ENCODE data around the gene DMD.

Gene DMD

DNA sequence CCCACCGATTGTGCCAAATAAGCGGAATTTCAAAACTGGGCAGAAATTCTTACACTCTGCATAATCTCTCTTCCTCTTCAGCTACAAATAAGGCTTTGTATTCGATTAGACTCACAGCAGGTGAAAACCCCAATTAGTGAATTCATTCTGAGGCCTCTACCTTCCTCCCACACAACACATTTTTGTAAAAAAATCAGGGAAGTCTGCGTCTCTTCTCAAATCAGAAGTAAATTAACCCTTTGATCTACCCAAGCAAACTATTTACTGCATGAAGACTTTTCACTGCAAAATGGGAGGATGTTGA, 1938.9 kb downstream of the DMD start:
- DNase-seq (ENCODE audit: low spot score), result no peak

DNA sequence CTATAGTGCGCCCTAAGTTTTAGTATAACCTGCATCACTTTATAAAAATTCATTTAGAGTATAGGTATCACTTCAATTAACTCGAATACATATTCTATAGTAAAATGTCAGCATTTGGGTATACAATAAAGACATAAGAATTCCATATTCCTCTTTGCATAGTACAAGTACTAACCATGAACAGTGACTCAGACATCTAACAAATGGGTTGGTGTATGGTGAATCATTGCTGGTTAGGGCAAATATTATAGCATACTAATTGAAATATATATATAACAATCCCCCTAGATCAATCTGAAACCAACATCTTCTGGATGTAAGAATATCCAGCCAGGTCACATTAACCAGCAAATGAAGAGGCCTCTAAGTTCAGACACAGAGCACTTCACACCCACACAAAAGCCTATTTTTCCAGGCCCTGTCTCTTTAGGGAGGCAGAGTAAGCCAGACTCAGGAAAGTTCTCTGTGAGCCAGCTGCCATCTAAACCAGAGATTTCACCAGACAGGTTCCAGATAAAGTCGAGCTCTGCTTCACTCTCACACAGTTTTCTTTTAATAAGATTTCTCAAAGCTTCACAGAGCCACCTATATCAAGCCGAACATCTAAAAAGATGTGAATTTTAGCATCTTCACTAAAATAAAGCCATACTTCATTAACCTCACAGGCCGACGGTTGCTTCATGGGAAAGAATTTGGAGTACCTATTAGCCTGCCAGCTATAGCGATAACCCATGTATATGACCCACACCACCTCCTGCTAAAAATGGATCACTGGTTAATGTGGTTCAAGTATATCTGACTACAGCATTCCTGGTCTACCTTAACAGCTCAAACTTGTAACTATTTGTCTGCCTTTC, 1939.5 kb downstream of the DMD start:
- no peak for DNase-seq (ENCODE audit: low spot score)

DNA sequence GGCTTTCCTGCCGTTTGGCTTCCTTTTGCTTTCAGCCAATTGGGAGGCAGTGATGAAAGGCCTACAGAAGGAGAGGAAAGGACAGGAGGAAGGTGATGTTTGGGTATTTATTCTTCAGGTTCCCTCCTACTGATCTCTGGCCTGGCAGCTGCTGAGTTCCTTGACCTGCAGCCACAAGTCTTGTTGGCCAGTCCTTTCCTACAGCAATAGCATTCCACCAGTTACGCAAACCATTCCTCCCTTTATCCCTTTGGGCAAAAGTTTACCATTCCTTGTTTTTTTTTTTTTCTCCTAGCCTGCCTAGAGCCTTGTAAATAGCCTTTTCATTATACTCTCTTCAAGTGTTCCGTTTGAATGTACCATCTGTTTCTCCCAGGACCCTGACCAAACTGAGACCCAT, 1941.4 kb downstream of the DMD start:
- no peak for DNase-seq (ENCODE audit: low spot score)

DNA sequence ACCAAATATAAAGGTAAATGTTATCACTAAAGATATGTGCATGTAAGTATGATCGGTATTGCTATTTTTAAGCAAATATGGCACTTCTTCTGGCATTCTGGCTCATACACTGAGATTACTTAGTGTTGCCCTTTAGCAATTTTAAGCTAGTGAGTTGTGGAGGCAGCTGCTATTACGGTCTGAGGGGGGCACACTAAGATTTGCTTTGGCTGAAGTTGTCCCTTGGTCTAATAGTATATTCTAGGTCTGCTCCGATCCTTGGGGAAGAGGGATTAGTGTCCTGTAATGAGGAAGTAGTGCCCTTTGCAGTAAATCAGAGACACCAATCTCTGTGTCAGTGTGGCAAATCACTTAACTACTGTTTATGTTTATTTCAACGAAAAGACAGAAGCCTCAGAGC, 1943.0 kb downstream of the DMD start:
- peak; percentile 11 for DNase-seq (ENCODE audit: low spot score)

DNA sequence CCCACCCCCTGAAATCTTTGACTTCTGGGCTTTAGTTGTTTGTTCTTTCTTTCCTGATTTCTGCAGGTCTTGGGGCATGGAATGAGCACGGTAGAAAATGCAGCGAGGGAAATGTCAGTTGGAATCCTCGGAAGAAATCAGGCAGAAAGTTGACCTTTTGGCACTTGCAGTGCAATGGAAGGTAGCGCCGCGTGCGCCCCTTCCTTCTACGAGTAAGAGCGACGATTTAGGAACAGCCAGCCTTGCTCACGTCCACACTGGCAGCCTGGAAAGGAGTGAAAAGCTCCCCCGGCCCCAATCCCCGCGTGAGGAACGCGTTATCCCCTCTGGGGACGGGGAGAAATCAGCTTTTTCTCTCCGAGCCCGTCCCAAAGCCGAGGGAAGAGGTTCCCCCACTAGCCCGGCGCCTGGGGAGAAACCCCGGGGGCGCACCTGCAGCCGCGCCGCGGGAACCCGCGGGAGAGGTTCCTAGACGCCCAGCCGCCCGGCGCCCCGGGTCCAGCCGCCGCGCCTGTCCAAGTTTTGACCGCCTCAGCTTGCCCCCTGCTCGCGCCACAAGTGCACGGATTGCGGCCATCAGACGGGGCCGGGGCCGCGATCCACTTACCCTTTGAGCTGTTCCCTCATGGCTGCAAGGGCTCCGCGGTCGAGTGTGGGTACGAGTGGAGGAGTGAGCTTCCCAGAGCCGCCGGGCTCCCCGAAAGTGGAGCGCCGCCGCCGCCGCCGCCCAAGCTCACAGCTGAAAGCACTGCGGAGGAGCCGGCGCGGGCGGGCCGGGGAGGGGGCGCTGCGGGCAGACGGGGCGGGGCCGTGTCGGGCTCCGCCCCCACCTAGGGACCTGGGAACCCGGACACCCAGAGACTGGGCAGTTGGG, 1944.9 kb downstream of the DMD start:
- peak; percentile 68 for DNase-seq (ENCODE audit: low spot score)

DNA sequence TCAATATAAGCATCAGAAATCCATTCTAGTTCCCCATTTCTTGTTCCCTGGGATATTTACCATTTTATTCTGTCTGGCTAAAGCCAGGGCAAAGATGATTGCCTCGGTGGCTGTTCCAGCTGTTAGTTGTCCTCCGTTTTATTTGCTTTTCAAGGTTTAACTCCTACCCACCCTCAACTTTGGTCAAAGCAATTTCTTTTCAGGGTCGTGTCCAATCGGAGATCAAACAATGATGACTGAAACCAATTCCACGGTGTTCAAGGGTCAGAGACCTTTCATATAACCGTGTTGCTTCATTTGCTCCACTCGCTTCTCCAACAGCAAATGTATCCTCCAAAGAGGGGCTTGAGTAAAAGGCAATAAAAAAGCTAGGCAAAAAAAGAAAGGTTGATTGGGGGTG, 1946.0 kb downstream of the DMD start:
- DNase-seq (ENCODE audit: low spot score), result no peak

DNA sequence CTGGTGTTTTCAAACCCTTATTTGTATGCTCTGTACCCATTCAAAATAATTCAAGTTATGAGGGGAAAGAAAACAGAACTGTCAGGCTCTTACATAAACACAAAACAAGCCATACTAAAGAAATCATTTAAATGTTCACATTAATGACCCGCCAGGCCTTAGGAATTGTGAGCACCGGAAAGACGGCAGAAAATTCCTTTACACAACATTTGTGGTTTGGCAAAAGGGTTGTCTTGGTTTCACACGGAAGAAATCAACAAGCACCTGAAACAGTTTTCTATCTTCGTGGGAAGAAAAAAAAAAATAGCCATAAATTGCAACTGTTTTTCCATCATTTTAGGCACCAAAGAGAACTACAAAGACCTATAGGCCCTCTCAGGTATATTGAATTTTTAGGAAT, 1951.0 kb downstream of the DMD start:
- no peak for DNase-seq (ENCODE audit: low spot score)

DNA sequence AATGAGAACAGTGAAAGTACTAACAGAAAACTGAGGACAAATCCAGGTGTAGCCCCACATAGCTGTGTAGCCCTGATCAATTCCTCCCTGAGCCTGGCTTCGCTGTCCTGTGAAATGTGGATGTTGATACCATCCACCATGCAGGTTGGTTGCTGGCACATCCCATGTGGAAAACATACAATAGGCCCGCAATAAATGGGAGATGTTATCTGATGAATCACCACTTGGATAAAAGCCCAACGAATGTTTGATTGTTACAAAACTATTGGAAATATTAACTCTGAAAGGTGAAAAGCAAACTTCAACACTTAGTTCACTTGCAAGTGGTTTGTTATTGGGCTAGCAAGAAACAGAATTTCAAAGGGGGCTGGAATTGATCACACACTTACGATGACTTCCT, 1953.2 kb downstream of the DMD start:
- DNase-seq (ENCODE audit: low spot score), result no peak

DNA sequence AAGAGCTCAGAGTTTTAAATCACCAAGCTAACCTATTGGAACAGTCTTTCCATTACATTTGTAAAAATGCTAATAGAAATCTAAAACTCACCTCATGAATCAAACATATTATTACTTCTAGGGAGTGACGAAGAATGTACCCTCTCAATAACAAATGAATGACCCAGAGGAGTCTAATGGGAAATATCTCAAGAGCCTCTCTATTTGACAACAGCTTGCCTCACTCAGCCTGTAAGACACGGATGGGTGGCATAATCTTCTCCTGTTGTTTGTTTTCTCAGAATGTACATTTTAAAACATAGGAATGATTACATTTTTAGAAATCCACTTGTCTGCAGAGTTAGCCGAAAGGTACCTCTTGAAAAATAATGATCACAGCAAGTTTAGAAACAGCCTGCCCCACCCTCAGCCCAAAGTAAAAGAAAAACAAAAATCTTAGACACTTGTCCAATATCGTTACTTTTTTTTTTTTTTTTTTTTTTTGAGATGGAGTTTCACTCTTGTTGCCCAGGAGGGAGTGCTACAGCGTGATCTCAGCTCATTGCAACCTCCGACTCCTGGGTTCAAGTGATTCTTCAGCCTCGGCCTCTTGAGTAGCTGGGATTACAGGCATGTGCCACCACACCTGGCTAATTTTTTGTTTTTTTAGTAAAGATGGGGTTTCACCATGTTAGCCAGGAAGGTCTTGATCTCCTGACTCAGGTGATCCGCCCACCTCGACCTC, 1955.9 kb downstream of the DMD start:
- no peak for DNase-seq (ENCODE audit: low spot score)

DNA sequence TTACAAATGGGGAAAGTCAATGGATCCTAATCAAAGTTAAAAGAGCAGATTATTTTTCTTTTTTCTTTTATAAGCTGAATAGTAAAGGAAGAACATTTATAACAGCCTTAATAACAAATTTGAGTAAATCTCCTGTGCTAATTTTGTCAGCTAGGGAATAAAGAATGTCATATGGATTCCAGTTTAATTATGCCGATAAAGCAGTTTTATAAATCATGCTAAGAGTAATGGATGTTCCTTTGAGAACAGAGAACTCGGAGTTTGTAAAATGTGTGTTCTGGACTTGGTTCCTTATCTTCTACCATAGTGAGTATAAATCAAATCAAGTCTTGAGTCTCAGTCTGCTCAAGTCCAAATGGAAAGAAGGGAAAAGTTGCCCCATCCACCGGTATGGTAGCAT, 1959.2 kb downstream of the DMD start:
- no peak for DNase-seq (ENCODE audit: low spot score)

DNA sequence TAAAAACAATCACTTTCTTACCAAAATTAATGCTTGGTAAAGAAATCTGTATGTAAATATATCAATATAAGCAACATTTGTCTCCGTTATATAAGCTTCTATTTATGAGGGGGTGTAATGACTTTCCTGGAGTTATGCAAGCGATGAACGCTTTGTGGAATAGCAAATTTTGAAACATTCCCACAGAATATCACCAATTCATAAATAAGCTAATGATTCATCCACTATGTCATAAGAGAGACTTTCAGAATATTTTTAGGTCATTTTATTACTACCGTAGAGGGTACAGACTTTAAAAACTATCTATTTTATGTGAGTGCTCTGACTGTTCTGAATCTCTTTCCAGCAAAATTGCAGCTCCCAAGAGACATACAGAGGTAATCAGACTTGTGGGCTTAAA, 1960.0 kb downstream of the DMD start:
- DNase-seq (ENCODE audit: low spot score), result no peak

DNA sequence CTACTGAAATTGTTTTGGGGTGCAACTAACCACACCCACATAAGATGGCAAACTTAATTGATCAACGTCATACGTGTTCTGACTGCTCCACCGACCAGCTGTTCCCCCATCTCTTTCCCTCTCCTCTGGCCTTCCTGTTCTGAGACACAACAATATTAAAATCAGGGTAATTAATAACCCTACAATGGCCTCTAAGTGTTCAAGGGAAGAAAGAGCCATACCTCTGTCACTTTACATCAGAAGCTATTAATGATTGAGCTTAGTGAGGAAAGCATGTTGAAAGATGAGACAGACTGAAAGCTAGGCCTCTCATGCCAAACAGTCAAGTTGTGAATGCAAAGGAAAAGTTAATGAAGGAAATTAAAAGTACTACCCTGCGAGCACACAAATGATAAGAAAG, 1965.6 kb downstream of the DMD start:
- DNase-seq (ENCODE audit: low spot score), result no peak

DNA sequence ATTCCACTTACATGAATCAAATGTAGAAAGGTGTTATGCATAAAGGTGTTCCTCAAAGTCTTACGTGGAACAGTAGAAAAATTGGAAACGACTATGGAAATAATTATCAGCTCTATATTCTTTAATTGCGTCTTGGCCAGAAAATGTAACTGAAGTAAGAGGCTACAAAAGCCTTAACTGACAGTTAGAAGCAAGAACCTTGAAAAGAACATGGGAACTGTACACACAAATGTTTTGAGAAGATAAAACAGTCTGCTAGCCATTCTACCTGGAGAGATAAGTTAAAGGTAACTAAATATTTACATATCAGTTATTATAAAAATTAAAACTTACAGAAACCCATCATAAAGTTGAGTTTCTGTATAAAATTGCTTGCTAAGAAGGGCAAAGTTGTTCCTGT, 1967.5 kb downstream of the DMD start:
- no peak for DNase-seq (ENCODE audit: low spot score)

DNA sequence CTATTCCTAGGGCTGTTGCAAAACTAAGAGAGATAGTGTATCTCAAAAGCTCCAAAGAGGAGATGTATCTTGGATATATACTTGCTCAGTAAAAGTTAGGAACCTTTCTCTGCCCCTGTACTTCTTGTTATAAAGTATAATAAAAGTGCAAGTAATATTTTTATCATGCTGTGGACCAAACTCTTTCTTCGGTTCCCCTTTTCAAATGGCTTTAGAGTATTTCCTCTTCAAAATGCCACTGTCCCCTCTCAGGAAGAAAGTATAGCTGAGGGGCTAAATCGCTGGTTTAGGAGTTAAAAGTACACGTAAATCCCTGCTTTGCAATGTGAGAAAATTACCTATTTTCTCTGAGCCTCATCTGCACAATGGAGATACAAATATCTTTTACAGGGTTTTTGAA, 1970.4 kb downstream of the DMD start:
- no peak for DNase-seq (ENCODE audit: low spot score)

DNA sequence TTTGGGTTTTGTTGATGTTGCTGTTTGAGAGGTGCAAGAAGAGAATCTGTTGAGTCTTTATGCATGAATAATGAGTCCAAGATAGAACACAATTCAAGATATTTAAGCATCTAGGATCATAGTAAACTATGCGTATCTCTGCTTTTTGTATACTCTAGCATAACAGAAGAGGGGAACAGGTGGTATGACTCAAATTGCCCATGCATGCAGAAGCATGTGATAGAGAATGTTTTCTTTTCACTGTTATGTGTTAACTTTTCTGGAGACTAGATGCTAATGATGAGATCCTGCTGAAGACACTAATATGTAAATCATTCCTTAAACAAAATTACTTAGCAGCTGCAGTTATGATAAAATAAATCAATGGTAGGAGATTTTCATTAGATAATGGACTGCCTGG, 1974.2 kb downstream of the DMD start:
- DNase-seq (ENCODE audit: low spot score), result no peak

DNA sequence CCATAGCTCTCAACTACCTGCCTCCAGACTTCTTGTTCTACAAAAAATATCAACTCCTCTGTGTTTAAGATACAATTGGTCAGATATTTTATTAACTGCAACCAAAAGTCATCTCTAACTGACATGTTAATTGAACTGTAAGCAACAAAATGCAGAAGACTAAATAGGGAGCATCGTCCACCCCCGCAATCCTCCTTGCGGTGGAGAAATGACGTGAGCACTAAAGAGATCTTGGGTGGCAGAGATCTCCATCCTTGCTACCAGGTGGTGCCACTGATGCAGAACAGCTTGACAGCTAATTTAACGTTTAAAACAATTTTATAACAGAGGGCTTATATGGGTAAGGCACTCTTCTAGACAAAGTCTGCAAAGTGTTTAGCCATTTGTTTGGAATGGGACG, 1975.1 kb downstream of the DMD start:
- DNase-seq (ENCODE audit: low spot score), result no peak

DNA sequence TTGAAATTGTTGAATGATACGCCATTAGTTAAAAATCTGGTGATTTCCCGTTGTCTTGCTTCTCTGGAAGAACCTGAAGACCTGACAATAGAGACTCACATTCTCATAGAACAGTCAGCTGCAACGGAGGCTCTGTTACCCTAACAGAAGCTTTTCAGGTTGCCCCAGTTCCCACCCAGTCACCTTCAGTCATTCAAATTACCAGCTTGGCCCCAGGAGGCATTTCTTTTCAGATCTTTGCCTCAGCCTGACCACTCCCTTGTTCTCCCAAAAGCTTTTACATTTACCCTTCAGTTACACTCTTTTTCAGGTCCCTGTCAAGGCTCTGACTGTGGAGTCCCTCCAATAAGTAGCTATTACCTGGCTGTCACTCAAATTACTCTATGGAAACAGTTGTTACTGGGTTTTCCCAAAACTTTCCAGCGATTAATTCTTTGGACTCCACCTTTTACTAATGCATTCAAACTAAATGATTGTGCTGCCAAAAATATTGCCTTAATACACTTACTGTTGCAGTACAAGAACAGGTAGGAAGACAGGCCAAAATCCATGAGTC, 1977.3 kb downstream of the DMD start:
- no peak for DNase-seq (ENCODE audit: low spot score)

DNA sequence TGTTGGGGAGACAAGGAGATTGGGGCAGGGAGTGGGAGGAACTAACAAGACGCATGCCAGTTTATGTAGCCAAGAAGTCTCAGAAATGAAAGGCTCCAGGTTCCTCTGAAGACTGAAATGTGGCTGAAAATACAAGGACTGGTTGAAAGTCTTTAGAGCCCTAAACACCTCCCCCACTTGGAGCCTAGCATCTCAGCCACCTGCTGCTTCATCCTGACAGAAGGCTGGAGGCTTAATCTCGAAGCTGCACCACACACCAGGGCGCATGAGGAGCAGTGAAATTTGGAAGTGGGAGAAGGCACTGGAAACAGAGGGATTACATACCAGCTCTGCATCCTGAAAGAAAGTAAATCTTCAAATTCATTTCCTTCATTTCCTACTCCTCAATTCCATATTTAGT, 1978.8 kb downstream of the DMD start:
- peak; percentile 21 for DNase-seq (ENCODE audit: low spot score)

DNA sequence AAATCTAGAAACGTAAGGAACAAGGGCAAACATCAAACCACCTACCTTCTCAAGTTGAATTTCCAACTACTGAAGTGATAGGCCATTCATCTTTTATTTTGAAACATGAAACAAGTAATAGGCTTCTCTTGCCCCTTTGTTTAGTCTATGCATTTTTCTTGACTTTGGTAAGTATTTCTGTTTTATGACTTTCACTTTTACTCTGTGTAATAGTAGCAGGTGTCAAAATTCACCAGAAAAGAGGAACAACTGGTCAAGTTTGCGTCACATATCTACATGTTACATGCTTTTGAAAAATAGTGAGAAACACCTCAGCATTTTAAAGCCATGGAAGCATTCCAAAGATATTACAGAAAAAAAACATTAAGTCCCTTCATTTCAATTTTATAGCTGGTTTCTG, 1982.4 kb downstream of the DMD start:
- DNase-seq (ENCODE audit: low spot score), result no peak

DNA sequence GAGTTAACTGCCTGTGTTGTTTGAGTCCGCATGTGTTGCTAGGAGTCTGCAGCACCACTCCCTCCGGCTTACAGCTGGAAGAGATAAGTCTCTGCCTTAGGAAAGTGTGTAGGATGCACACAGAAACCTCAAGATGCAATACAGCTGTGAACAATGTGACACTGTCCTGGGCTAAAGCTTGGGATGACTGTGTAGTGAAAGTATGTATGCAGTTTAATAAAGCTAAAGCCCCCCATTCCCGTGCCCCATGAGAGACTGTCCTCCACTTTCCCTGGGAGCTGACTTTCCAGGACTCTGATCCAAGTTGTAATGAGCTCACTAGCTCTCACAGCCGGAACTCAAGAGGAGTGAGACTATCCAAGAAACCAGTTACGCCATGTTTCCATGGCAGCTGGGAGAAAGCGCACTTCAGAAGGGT, 1982.9 kb downstream of the DMD start:
- no peak for DNase-seq (ENCODE audit: low spot score)

DNA sequence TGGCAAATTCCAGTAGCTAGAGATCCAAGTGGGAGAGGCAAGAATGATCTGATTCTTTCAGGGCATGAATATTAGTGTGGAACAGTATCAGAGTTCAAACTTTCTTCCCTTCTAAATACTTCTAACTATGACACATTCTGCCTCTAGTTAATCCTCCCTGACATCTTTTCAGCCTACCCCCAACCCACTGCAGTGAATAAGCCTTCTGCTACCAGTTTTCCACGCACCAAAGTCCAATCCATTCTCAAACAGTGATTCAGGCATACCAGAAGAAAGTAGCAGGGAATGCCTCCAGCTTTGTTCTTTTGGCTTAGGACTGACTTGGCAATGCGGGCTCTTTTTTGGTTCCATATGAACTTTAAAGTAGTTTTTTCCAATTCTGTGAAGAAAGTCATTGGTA, 1984.1 kb downstream of the DMD start:
- DNase-seq (ENCODE audit: low spot score), result no peak

DNA sequence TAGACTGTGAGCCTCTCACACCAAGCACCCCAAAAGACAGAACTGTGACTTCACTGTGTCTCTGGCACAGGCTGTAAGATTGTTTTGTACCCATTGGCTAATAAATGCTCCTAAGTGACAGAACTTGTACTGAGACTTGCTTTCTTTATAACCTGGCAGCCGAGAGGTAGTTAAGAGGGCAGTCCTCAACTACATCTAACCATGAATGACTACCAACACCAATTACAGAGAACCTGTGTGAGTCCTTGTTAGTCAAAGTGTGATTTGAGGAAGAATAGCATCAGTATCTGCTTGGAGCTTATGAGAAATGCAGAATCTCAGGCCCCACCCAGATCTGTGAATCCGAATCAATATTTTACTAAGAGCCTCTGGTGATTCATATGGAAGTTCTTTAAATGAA, 1985.5 kb downstream of the DMD start:
- no peak for DNase-seq (ENCODE audit: low spot score)
